ENCODE measurements around the gene MMP1.

The MMP1 gene

GRCh38 chr11:102798012-102798746 is at the start of gene MMP1:
Gene MMP1, minus strand, starts transcription at chr11:102798160. Its CDS starts 68 bp downstream, at chr11:102798092.
- no peak for DNase-seq (ENCODE audit: low spot score)

- DNase-seq (ENCODE audit: low spot score) = no peak
These were observed 48.3 kb upstream of the MMP1 start for GRCh38 chr11:102846292-102846691.

- no peak for DNase-seq (ENCODE audit: low spot score)
These were observed 45.5 kb upstream of the MMP1 start, which contains the start of gene MMP3 for GRCh38 chr11:102843489-102843888. Gene MMP3, minus strand, starts transcription at chr11:102843609. Its CDS starts 63 bp downstream, at chr11:102843546.

- no peak for DNase-seq (ENCODE audit: low spot score)
These were observed 45.0 kb upstream of the MMP1 start for GRCh38 chr11:102842930-102843329.

- no peak for DNase-seq (ENCODE audit: low spot score)
These were observed 42.1 kb upstream of the MMP1 start for GRCh38 chr11:102840018-102840417.

GRCh38 chr11:102837646-102838045 is 39.7 kb upstream of the MMP1 start:
- no peak for DNase-seq (ENCODE audit: low spot score)

- DNase-seq (ENCODE audit: low spot score) = no peak
These were observed 39.2 kb upstream of the MMP1 start for GRCh38 chr11:102837156-102837555.

- DNase-seq (ENCODE audit: low spot score) = no peak
These were observed 38.4 kb upstream of the MMP1 start for GRCh38 chr11:102836290-102836875.

GRCh38 chr11:102833731-102834130 is 35.8 kb upstream of the MMP1 start:
- DNase-seq (ENCODE audit: low spot score) = no peak

GRCh38 chr11:102832612-102833011 is 34.7 kb upstream of the MMP1 start:
- DNase-seq (ENCODE audit: low spot score) = no peak

- DNase-seq (ENCODE audit: low spot score) = no peak
These were observed 33.8 kb upstream of the MMP1 start for GRCh38 chr11:102831489-102832440.

GRCh38 chr11:102831128-102831488 is 33.1 kb upstream of the MMP1 start:
- no peak for DNase-seq (ENCODE audit: low spot score)

GRCh38 chr11:102830001-102830727 is 32.2 kb upstream of the MMP1 start:
- no peak for DNase-seq (ENCODE audit: low spot score)

- no peak for DNase-seq (ENCODE audit: low spot score)
These were observed 31.5 kb upstream of the MMP1 start for GRCh38 chr11:102829316-102830000.

- DNase-seq (ENCODE audit: low spot score) = no peak
These were observed 26.6 kb upstream of the MMP1 start for GRCh38 chr11:102824556-102824955.

GRCh38 chr11:102819491-102819890 is 21.5 kb upstream of the MMP1 start:
- no peak for DNase-seq (ENCODE audit: low spot score)

- DNase-seq (ENCODE audit: low spot score) = no peak
These were observed 15.5 kb upstream of the MMP1 start for GRCh38 chr11:102813484-102813883.

- no peak for DNase-seq (ENCODE audit: low spot score)
These were observed 14.2 kb upstream of the MMP1 start for GRCh38 chr11:102812188-102812587.

GRCh38 chr11:102810950-102811660 is 13.1 kb upstream of the MMP1 start:
- no peak for DNase-seq (ENCODE audit: low spot score)

- no peak for DNase-seq (ENCODE audit: low spot score)
These were observed 12.0 kb upstream of the MMP1 start for GRCh38 chr11:102809971-102810370.

- no peak for DNase-seq (ENCODE audit: low spot score)
These were observed 10.0 kb upstream of the MMP1 start for GRCh38 chr11:102807921-102808320.
